CD14-positive monocyte (primary cell): ENCODE data around the gene ZNF277. TPM values are rescaled to one million over a fixed set of nuclear protein-coding genes. Genes with fewer than 3 reads are reported as not detected.

ENCODE experiments used
- DNase-seq, 3 donors: peaks; one replicate each; pipeline ENCODE4 v3.0.0-alpha.2; 2011 to 2022
- H2AFZ ChIP-seq: 2 replicates; pipeline ENCODE4 v1.6.0; 2012; ENCODE audit warnings: mild to moderate bottlenecking, low read depth, low read length, inconsistent platforms; ENCODE audit not compliant: insufficient read depth, poor library complexity, severe bottlenecking
- H3K27ac ChIP-seq, 2 donors: 1 replicate in 1 of 2; 2 replicates in 1 of 2; pipeline ENCODE4 v1.5.1; 2012 to 2013; ENCODE audit warnings: low read length in 2 of 2, control low read depth in 1 of 2, inconsistent platforms in 1 of 2, low read depth in 1 of 2, mild to moderate bottlenecking in 1 of 2
- H3K27me3 ChIP-seq, 2 donors: one replicate each; pipeline versions ENCODE4 v1.6.0 to v1.6.1; 2011 to 2013; ENCODE audit warnings: low read length in 2 of 2; ENCODE audit not compliant: control insufficient read depth in 2 of 2, insufficient read depth in 2 of 2
- H3K36me3 ChIP-seq, 2 donors: replicated peaks in 1 of 2; 1 replicate in 1 of 2; 2 replicates in 1 of 2; pipeline versions ENCODE4 v1.5.1 to v1.6.1; 2012 to 2013; ENCODE audit warnings: low read length in 2 of 2, control low read depth in 1 of 2, inconsistent platforms in 1 of 2, mild to moderate bottlenecking in 1 of 2; ENCODE audit not compliant: insufficient read depth in 2 of 2, control insufficient read depth in 1 of 2
- H3K4me1 ChIP-seq, 2 donors: 1 replicate in 1 of 2; 2 replicates in 1 of 2; pipeline versions ENCODE4 v1.5.1 to v1.6.1; 2012 to 2013; ENCODE audit warnings: low read length in 2 of 2, control low read depth in 1 of 2, inconsistent platforms in 1 of 2, mild to moderate bottlenecking in 1 of 2, moderate library complexity in 1 of 2; ENCODE audit not compliant: insufficient read depth in 2 of 2, control insufficient read depth in 1 of 2
- H3K4me2 ChIP-seq: replicated peaks from 2 replicates; pipeline ENCODE3; 2012; ENCODE audit warnings: low read length, moderate library complexity, mild to moderate bottlenecking; ENCODE audit not compliant: poor library complexity, severe bottlenecking; ENCODE audit errors: extremely low read depth
- H3K4me3 ChIP-seq, 3 experiments: fragments of 200-600 bp in 1 of 3; sonication (generic) in 1 of 3; replicated peaks in 1 of 3; 1 replicate in 2 of 3; 2 replicates in 1 of 3; pipeline ENCODE4 v1.5.1; 2011 to 2013; ENCODE audit warnings: low read length in 3 of 3, mild to moderate bottlenecking in 3 of 3, control low read depth in 2 of 3, low read depth in 2 of 3, inconsistent platforms in 1 of 3, moderate library complexity in 1 of 3
- H3K79me2 ChIP-seq: 2 replicates; pipeline ENCODE4 v1.6.0; 2012; ENCODE audit warnings: mild to moderate bottlenecking, control low read depth, inconsistent platforms, low read length, moderate library complexity; ENCODE audit not compliant: insufficient read depth
- H3K9ac ChIP-seq: 2 replicates; pipeline ENCODE4 v1.6.0; 2017; ENCODE audit warnings: low read length, mild to moderate bottlenecking; ENCODE audit not compliant: insufficient read depth, poor library complexity, severe bottlenecking
- H3K9me3 ChIP-seq, 2 donors: replicated peaks in 1 of 2; 1 replicate in 1 of 2; 2 replicates in 1 of 2; pipeline versions ENCODE4 v1.5.1 to v1.6.1; 2012 to 2013; ENCODE audit warnings: low read length in 2 of 2, control low read depth in 1 of 2; ENCODE audit not compliant: control insufficient read depth in 1 of 2, insufficient read depth in 1 of 2
- H4K20me1 ChIP-seq: 2 replicates; pipeline ENCODE4 v1.6.0; 2012; ENCODE audit warnings: mild to moderate bottlenecking, low read length, control low read depth, moderate library complexity; ENCODE audit not compliant: insufficient read depth
- H3K27ac Mint-ChIP-seq, 7 donors: one replicate each; pipeline ENCODE4 v1.8.0; 2020; ENCODE audit warnings: mild to moderate bottlenecking in 7 of 7, mixed read lengths in 7 of 7, moderate library complexity in 6 of 7, inconsistent platforms in 2 of 7
- H3K27me3 Mint-ChIP-seq, 3 donors: one replicate each; pipeline ENCODE4 v1.8.0; 2021 to 2022; ENCODE audit warnings: low read depth in 3 of 3, mild to moderate bottlenecking in 3 of 3, mixed read lengths in 3 of 3, moderate library complexity in 3 of 3, inconsistent platforms in 1 of 3
- H3K36me3 Mint-ChIP-seq, 2 donors: one replicate each; pipeline ENCODE4 v1.8.0; 2020; ENCODE audit warnings: mixed read lengths in 2 of 2, inconsistent platforms in 1 of 2, mild to moderate bottlenecking in 1 of 2
- H3K4me1 Mint-ChIP-seq: one replicate; pipeline ENCODE4 v1.8.0; 2020; ENCODE audit warnings: mild to moderate bottlenecking, mixed read lengths
- H3K4me3 Mint-ChIP-seq, 2 donors: one replicate each; pipeline ENCODE4 v1.8.0; 2020; ENCODE audit warnings: mild to moderate bottlenecking in 2 of 2, mixed read lengths in 2 of 2, moderate library complexity in 1 of 2
- H3K9me3 Mint-ChIP-seq, 7 donors: one replicate each; pipeline ENCODE4 v1.8.0; 2020 to 2022; ENCODE audit warnings: mixed read lengths in 7 of 7, mild to moderate bottlenecking in 6 of 7, moderate library complexity in 6 of 7, inconsistent platforms in 2 of 7
- CTCF ChIP-seq: fragments of 200-600 bp; IDR thresholded peaks from one replicate; pipeline ENCODE4 v1.8.0; 2022; ENCODE audit warnings: antibody characterized with exemption, mild to moderate bottlenecking
- WGBS: methylation state at CpG from one replicate; pipeline ENCODE4 v1.1.5; 2013; ENCODE audit warnings: missing lambda C conversion rate; ENCODE audit not compliant: insufficient coverage; 5-methylcytosine and 5-hydroxymethylcytosine counted together
- intact Hi-C, 2 donors: fragments of 100-400 bp; cut with micrococcal nuclease; formaldehyde crosslinking; loops; one replicate each; pipeline versions ENCODE4 v1.15.0 to v1.15.1; 2023
- polyA plus RNA-seq, 3 donors: library from polyadenylated mRNA; depleted of rRNA in 1 of 3; unstranded in 2 of 3; stranded (reverse) in 1 of 3; fragments of 300-500 nt in 2 of 3; fragments of >200 nt in 1 of 3; fragmentation: Illumina TruSeq in 2 of 3; gene quantifications; 1 replicate in 2 of 3; 2 replicates in 1 of 3; pipeline ENCODE4 v1.2.3, GENCODE V29; 2012 to 2021

The ZNF277 gene
- polyA plus RNA-seq, 3 donors, result 17.5 to 20.7 (median 20.0) TPM

GRCh38 chr7:112252141-112252540, 45.6 kb downstream of the ZNF277 start:
- no peak overlapping the region for H2AFZ ChIP-seq
- H3K4me3 Mint-ChIP-seq, result no peak overlapping the region
- DNase-seq, result no peak
- H3K4me1 ChIP-seq, result no peaks in the 10 kb centered on the region
- H3K9me3 ChIP-seq, result no peaks in the 10 kb centered on the region
- peaks cover 0 to 4% (median 0%) of the 10 kb centered on the region in 7 donors for H3K9me3 Mint-ChIP-seq
- no peak for TF ChIP-seq CTCF
- no peak overlapping the region for H3K4me3 ChIP-seq
- no CpG with 5 or more reads among the region's 3 CpGs for WGBS
- H3K36me3 Mint-ChIP-seq, result no peaks in the 10 kb centered on the region
- no peak overlapping the region for H3K9ac ChIP-seq
- H3K27me3 ChIP-seq, result no peaks in the 10 kb centered on the region
- H3K27ac ChIP-seq, result no peak overlapping the region
- H3K4me1 Mint-ChIP-seq, result peaks cover 5% of the 10 kb centered on the region
- H3K36me3 ChIP-seq, result no peaks in the 10 kb centered on the region
- H3K27ac Mint-ChIP-seq, result no peak overlapping the region
- H3K79me2 ChIP-seq, result no peaks in the 10 kb centered on the region
- peaks cover 0 to 3% (median 1%) of the 10 kb centered on the region in 3 donors for H3K27me3 Mint-ChIP-seq
- intact Hi-C loops, result no loop called here
- H4K20me1 ChIP-seq, result peaks cover 60% of the 10 kb centered on the region
- H3K4me2 ChIP-seq, result no peak overlapping the region

- Mint-ChIP-seq H3K27me3 (peaks cover 0 to 3% (median 1%) of the 10 kb centered on the region in 3 donors), H3K9me3 (peaks cover 0 to 3% (median 0%) of the 10 kb centered on the region in 7 donors), H3K27ac (no peak overlapping the region), H3K36me3 (no peaks in the 10 kb centered on the region), H3K4me1 (peaks cover 5% of the 10 kb centered on the region), H3K4me3 (no peak overlapping the region)
- no peak for DNase-seq
- Histone ChIP-seq H3K4me2 (no peak overlapping the region), H3K4me1 (no peaks in the 10 kb centered on the region), H3K9me3 (no peaks in the 10 kb centered on the region), H3K79me2 (no peaks in the 10 kb centered on the region), H3K4me3 (no peak overlapping the region), H3K36me3 (no peaks in the 10 kb centered on the region), H3K27ac (no peak overlapping the region), H3K27me3 (no peaks in the 10 kb centered on the region), H2AFZ (no peak overlapping the region), H4K20me1 (peaks cover 59% of the 10 kb centered on the region), H3K9ac (no peak overlapping the region)
- intact Hi-C loops, result no loop called here
- WGBS, result 100% methylated on average over 1 of the region's 3 CpGs
- no peak for TF ChIP-seq CTCF
Measured at GRCh38 chr7:112252691-112253090, 46.2 kb downstream of the ZNF277 start.
